K562 (cell line): ENCODE data around the gene EML1. TPM values are rescaled to one million over a fixed set of nuclear protein-coding genes. Genes with fewer than 3 reads are reported as not detected.

Experiments
- ATAC-seq: fragments of 200-7000 bp; cut with Tn5 transposase; 3 replicates; pipeline ENCODE4 v1.9.1; 2020; ENCODE audit warnings: moderate library complexity
- BruUV-seq: library from RNA; stranded (reverse); fragments of 400-500 nt; replicated peaks from 2 replicates; lab custom pipeline; 2021; lab: Mats Ljungman, UMichigan
- CTCF ChIA-PET: fragments of 300-600 bp; formaldehyde crosslinking; extraction: SDS; loops from one replicate; lab custom pipeline; 2021; ENCODE audit warnings: low intra/inter-chr PET ratio; lab: Yijun Ruan, JAX
- POLR2A ChIA-PET: fragments of 300-600, 350-650 bp; sonication (Branson Sonifier 250); formaldehyde crosslinking; extraction: SDS; loops from one replicate; lab custom pipeline; 2021; ENCODE audit warnings: antibody characterized with exemption, inconsistent platforms; lab: Yijun Ruan, JAX
- DNase-seq, 4 experiments: peaks; one replicate each; pipeline versions ENCODE4 v3.0.0 to v3.0.0-alpha.2; 2011 to 2018; ENCODE audit warnings: low spot score in 3 of 4, mixed read lengths in 3 of 4; ENCODE audit errors: extremely low read depth in 1 of 4
- FAIRE-seq: peaks from 2 replicates; lab custom pipeline; 2011; peaks lifted over from hg19 to GRCh38; lab: Jason Lieb, UNC
- H2AFZ ChIP-seq: 2 replicates; pipeline ENCODE4 v1.6.0; 2011; ENCODE audit warnings: low read depth, low read length, control low read depth, inconsistent platforms
- H3K27ac ChIP-seq: fragments of 200-600 bp; 3 replicates; pipeline ENCODE4 v1.8.0; 2011; ENCODE audit warnings: low read depth, mild to moderate bottlenecking, control low read depth, inconsistent platforms, low read length, moderate library complexity, mixed read lengths; ENCODE audit errors: extremely low read depth
- H3K27me3 ChIP-seq, 2 experiments: fragments of 300-600 bp in 1 of 2; 2 replicates in 1 of 2; 3 replicates in 1 of 2; pipeline versions ENCODE4 v1.6.0 to v1.8.0; 2011; ENCODE audit warnings: inconsistent platforms in 2 of 2, low read length in 2 of 2, mild to moderate bottlenecking in 1 of 2, mixed read lengths in 1 of 2, moderate library complexity in 1 of 2; ENCODE audit not compliant: control insufficient read depth in 2 of 2, insufficient read depth in 2 of 2
- H3K36me3 ChIP-seq: fragments of 300-600 bp; 3 replicates; pipeline ENCODE4 v1.8.0; 2011; ENCODE audit warnings: mild to moderate bottlenecking, low read length, inconsistent platforms; ENCODE audit not compliant: control insufficient read depth, insufficient read depth
- H3K4me1 ChIP-seq, 2 experiments: fragments of 200-600 bp in 1 of 2; replicated peaks in 1 of 2; 2 replicates in 1 of 2; 3 replicates in 1 of 2; pipeline versions ENCODE4 v1.5.1 to v1.8.0; 2011; ENCODE audit warnings: inconsistent platforms in 2 of 2, low read length in 2 of 2, mild to moderate bottlenecking in 1 of 2, mixed read lengths in 1 of 2, moderate library complexity in 1 of 2; ENCODE audit not compliant: control insufficient read depth in 2 of 2, insufficient read depth in 2 of 2
- H3K4me2 ChIP-seq: 2 replicates; pipeline ENCODE4 v1.6.1; 2011; ENCODE audit warnings: low read length, control low read depth, inconsistent platforms, mixed read lengths; ENCODE audit not compliant: insufficient read depth
- H3K4me3 ChIP-seq: fragments of 200-600 bp; sonication (generic), shearing (Covaris generic); 2 replicates; pipeline ENCODE4 v1.5.1; 2016; ENCODE audit warnings: control low read depth, inconsistent platforms
- H3K79me2 ChIP-seq: fragments of 200-600 bp; 3 replicates; pipeline ENCODE4 v1.8.0; 2011; ENCODE audit warnings: low read length, inconsistent platforms; ENCODE audit not compliant: control insufficient read depth, insufficient read depth
- H3K9ac ChIP-seq, 2 experiments: 2 replicates each; pipeline versions ENCODE4 v1.6.0 to v1.6.1; 2011; ENCODE audit warnings: low read depth in 2 of 2, low read length in 2 of 2, control low read depth in 1 of 2, inconsistent platforms in 1 of 2, mild to moderate bottlenecking in 1 of 2, mixed read lengths in 1 of 2; ENCODE audit not compliant: insufficient read depth in 1 of 2
- H3K9me1 ChIP-seq: one replicate; pipeline ENCODE4 v1.6.0; 2011; ENCODE audit warnings: inconsistent platforms, mild to moderate bottlenecking, low read length, moderate library complexity; ENCODE audit not compliant: control insufficient read depth, insufficient read depth
- H3K9me3 ChIP-seq: replicated peaks from 2 replicates; pipeline ENCODE4 v1.5.1; 2011; ENCODE audit warnings: low read depth, low read length, inconsistent platforms; ENCODE audit not compliant: control insufficient read depth, insufficient read depth
- H4K20me1 ChIP-seq: replicated peaks from 2 replicates; pipeline ENCODE4 v1.6.1; 2011; ENCODE audit warnings: low read length, inconsistent platforms, mixed read lengths; ENCODE audit not compliant: control insufficient read depth, insufficient read depth
- ASH1L ChIP-seq: fragments of 450-650 bp; IDR thresholded peaks from 2 replicates; pipeline ENCODE4 v1.6.1; 2018; ENCODE audit warnings: borderline replicate concordance, mild to moderate bottlenecking, low read depth; ENCODE audit not compliant: partially characterized antibody
- HDAC8 ChIP-seq: fragments of 450-650 bp; IDR thresholded peaks from 2 replicates; pipeline ENCODE4 v1.6.1; 2016; ENCODE audit warnings: mild to moderate bottlenecking, missing genetic modification characterization, moderate library complexity, missing compliant biosample characterization
- MIER1 ChIP-seq: fragments of 450-650 bp; IDR thresholded peaks from 2 replicates; pipeline ENCODE4 v1.6.1; 2016; ENCODE audit warnings: antibody characterized with exemption, mild to moderate bottlenecking, low read depth
- RBM25 ChIP-seq: fragments of 200-400 bp; formaldehyde crosslinking; IDR thresholded peaks from 2 replicates; pipeline ENCODE4 v1.6.1; 2018; ENCODE audit warnings: low read length, low read depth, moderate library complexity; ENCODE audit not compliant: severe bottlenecking
- SMARCA5 ChIP-seq: fragments of 450-650 bp; IDR thresholded peaks from 2 replicates; pipeline ENCODE4 v1.6.1; 2016
- ZBTB26 ChIP-seq: fragments of 450-650 bp; formaldehyde crosslinking; IDR thresholded peaks from 2 replicates; pipeline ENCODE4 v1.4.0; 2022; ENCODE audit warnings: missing genetic modification characterization
- ZC3H11A ChIP-seq: IDR thresholded peaks from 2 replicates; pipeline ENCODE4 v1.6.1; 2012; ENCODE audit warnings: low read depth, low read length, improper control_type of control experiment
- ZNF121 ChIP-seq: sonication (generic); formaldehyde crosslinking; conservative IDR thresholded peaks from 2 replicates; pipeline ENCODE4 v1.8.0; 2022; ENCODE audit warnings: missing genetic modification reagents
- ZNF668 ChIP-seq: fragments of 250-450 bp; sonication (Bioruptor Pico); IDR thresholded peaks from 2 replicates; pipeline ENCODE4 v1.8.0; 2022; ENCODE audit warnings: mild to moderate bottlenecking, inconsistent platforms
- WGBS: fragments of 100-300 bp; shearing (Covaris generic); methylation state at CpG from one replicate; pipeline ENCODE4 v1.1.6; 2016; ENCODE audit warnings: low coverage, mixed read lengths; ENCODE audit not compliant: insufficient coverage; ENCODE audit errors: missing lambda C conversion rate; 5-methylcytosine and 5-hydroxymethylcytosine counted together
- in situ Hi-C: fragments of 300-500 bp; cut with MboI; formaldehyde crosslinking; loops from 4 replicates; pipeline ENCODE4 v1.15.0; 2018; ENCODE audit warnings: inconsistent platforms, mixed read lengths
- intact Hi-C: fragments of 100-400 bp; cut with micrococcal nuclease; formaldehyde crosslinking; loops from 2 replicates; pipeline ENCODE4 v1.14.2; 2022
- polyA plus RNA-seq, 8 experiments: library from polyadenylated mRNA; depleted of rRNA in 4 of 8; stranded (reverse) in 5 of 8; unstranded in 3 of 8; fragments of >200 nt; fragmentation: Nextera tagmentation in 2 of 8; fragmentation: Illumina TruSeq in 1 of 8; extraction: Ambion mirVana in 2 of 8; extraction: Trizol in 1 of 8; gene quantifications; 2 replicates each; pipeline versions ENCODE4 v1.2.1 to v1.2.3, GENCODE V29; 2011 to 2014; ENCODE audit warnings: inconsistent platforms in 1 of 8, missing spikeins in 1 of 8
- total RNA-seq, 7 experiments: library from RNA; depleted of rRNA in 6 of 7; stranded (reverse); fragments of >200 nt in 6 of 7; fragmentation: Illumina TruSeq in 2 of 7; extraction: Trizol in 2 of 7; gene quantifications; 2 replicates each; pipeline versions ENCODE4 v1.2.1 to v1.2.3, GENCODE V29; 2011 to 2021; ENCODE audit warnings: low replicate concordance in 1 of 7

The EML1 gene
- total and polyA plus RNA-seq, 9 of the 15 experiments (the other 6 are each of a cell fraction or from before 2014, with no cell fraction given), result 0.01 to 0.35 (median 0.07) TPM; not detected in 2

- no peak for FAIRE-seq
- no peaks in the 10 kb centered on the region for H3K9me3 ChIP-seq
- DNase-seq, result no peak
- no peak overlapping the region for H3K9ac ChIP-seq
- H3K9me1 ChIP-seq, result no peaks in the 10 kb centered on the region
- CTCF ChIA-PET, result no interaction called here
- intact Hi-C loops, result no loop called here
- H2AFZ ChIP-seq, result no peak overlapping the region
- H3K79me2 ChIP-seq, result no peaks in the 10 kb centered on the region
- in situ Hi-C loops, result no loop called here
- POLR2A ChIA-PET, result interaction anchor here (0.9 kb wide), 1 partner anchor 20 kb away, joined by 3 read pairs; no protein-coding TSS in a partner anchor
- peaks cover 0 to 12% of the 10 kb centered on the region in 2 experiments; a peak in 2 of 5 replicates for H3K4me1 ChIP-seq
- 0 out of 2 replicates have a peak, but pooled peaks have one; percentile 26 for TF ChIP-seq ZNF121 (CRISPR knock-in tag)
- TF ChIP-seq MIER1, result no peak
- no peak for TF ChIP-seq HDAC8
- TF ChIP-seq ZBTB26 (CRISPR knock-in tag), result no peak
- no peak for TF ChIP-seq ZNF668
- no peak for TF ChIP-seq ZC3H11A
- no peak for TF ChIP-seq RBM25
- TF ChIP-seq ASH1L, result no peak
- TF ChIP-seq SMARCA5, result no peak
- H3K36me3 ChIP-seq, result no peaks in the 10 kb centered on the region
- H3K27ac ChIP-seq, result no peak overlapping the region
- H3K27me3 ChIP-seq, result peaks cover 3 to 58% of the 10 kb centered on the region in 2 experiments; a peak in 4 of 5 replicates
- no peak overlapping the region for H3K4me2 ChIP-seq
- whole genome bisulfite sequencing, result 7% methylated on average over 9 of the region's 9 CpGs
- no TSS peak for BruUV-seq
- no peaks in the 10 kb centered on the region; the same call in 1 of the 2 replicates for H4K20me1 ChIP-seq
- ATAC-seq, result no peak
- H3K4me3 ChIP-seq, result no peak overlapping the region
These were observed 44.7 kb upstream of the EML1 start for GRCh38 chr14:99748529-99748928.
